ENCODE results near the gene RERE.
"Not testable (repeated sequence)": the region's sequence is repeated elsewhere in the genome, so short reads cannot be mapped to it uniquely, and the experiment has no call there.

The RERE gene

DNA sequence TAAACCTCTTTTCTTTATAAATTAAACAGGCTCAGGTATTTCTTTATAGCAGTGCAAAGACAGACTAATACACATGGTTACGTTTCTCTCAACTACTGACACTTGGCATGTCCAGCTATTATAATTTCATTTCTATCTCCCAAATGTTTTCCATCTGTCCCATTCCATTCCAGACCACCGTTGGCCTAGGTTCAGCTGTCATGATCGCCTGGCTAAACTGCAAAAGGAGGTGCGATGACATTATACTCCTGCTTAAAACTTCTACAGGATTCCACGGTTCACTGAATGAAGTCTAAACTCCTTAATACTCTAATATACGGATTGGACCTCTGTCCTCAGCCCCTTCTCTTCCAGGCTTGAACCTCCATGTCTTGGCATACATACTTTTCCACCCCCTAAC is 72.1 kb downstream of the RERE start:
- no peak for DNase-seq (ENCODE audit: insufficient read length)
- TF ChIP-seq TAF1 (IDR thresholded peaks at IDR 0.05; ENCODE audit: borderline replicate concordance, low read depth, low read length) (no peak), POLR2A (IDR thresholded peaks at IDR 0.05; ENCODE audit: low read depth, low read length) (no peak), POLR2AphosphoS5 (IDR thresholded peaks at IDR 0.05; ENCODE audit: low read depth, low read length) (no peak)
- no peak for FAIRE-seq

DNA sequence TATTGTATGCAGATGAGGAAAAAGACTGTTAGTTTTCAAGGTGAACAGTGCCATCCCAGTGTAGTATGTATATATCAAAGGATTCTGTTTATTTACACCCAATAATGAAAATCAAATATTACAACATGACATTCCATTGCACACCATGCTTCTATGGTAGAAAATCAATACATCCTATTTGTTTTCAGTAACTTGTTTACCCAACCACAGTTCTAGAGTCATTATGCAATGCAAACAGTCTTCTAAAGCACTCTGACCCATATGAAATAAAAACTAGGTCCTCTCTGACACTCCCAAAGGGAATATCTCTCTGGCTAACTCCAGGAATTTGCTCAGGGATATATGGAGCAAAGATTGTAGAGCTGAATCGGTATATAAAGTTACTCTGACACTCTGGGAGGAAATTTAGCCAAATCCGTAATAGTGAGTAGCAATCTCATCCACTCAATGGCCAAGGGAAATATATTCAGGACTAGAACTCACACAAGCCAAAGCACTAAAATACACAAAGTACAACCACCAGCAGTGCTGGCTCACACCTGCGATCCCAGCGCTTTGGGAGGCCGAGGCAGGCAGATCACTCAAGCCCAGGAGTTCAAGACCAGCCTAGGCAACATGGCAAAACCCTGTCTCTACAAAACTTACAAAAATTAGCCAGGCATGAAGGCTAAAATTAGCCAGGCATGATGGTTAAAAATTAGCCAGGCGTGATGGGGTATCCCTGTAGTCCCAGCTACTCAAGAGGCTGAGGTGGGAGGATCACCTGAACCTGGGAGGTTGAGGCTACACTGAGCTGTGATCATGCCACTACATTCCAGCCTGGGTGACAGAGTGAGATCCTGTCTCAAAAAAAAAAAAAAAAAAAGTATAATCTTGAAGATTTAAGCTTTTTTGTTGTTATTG is 75.2 kb downstream of the RERE start:
- FAIRE-seq (no peak), DNase-seq (ENCODE audit: insufficient read length) (no peak)
- TF ChIP-seq TAF1 (IDR thresholded peaks at IDR 0.05; ENCODE audit: borderline replicate concordance, low read depth, low read length) (no peak), POLR2A (IDR thresholded peaks at IDR 0.05; ENCODE audit: low read depth, low read length) (no peak), POLR2AphosphoS5 (IDR thresholded peaks at IDR 0.05; ENCODE audit: low read depth, low read length) (no peak)

DNA sequence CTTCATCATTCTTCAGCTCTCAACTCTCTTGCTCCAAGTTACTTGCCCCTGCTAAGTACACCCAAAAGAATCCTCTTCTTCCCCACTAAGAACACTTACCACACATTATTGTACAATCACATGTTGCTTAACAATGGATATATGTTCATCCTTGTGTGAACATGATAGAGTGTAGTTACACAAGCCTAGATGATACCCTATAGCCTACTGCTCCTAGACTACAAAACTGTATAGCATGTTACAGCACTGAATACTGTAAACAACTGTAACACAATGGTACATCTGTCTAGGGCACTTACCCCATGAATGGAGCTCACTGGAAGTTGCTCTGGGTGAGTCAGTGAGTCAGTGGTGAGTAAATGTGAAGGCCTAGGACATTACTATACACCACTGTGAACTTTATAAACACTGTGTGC is 77.4 kb downstream of the RERE start:
- no peak for DNase-seq (ENCODE audit: insufficient read length)
- TF ChIP-seq TAF1 (IDR thresholded peaks at IDR 0.05; ENCODE audit: borderline replicate concordance, low read depth, low read length) = no peak
- TF ChIP-seq POLR2AphosphoS5 (IDR thresholded peaks at IDR 0.05; ENCODE audit: low read depth, low read length) = no peak
- no peak for TF ChIP-seq POLR2A (IDR thresholded peaks at IDR 0.05; ENCODE audit: low read depth, low read length)
- no peak for FAIRE-seq

DNA sequence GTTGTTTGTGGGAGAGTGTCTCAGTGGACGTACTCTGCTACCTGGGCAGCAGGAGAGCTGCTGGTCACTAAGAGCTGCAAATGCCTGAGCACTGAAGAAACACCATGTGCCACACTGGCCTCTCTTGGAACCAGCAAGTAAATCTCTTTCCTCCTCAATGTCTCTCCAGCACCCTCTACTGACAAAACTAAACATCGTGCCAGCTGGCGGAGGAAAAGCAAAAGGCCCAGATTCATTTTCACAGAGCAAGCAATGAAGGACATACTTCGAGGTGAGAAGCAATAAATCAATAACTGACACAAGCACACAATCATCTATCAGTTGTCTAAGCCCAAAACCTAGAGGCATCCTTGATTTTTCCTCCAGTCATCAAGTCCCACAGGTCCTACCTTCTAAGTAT is 78.1 kb downstream of the RERE start:
- FAIRE-seq (no peak), DNase-seq (ENCODE audit: insufficient read length) (no peak)
- TF ChIP-seq POLR2AphosphoS5 (IDR thresholded peaks at IDR 0.05; ENCODE audit: low read depth, low read length) = no peak
- TF ChIP-seq TAF1 (IDR thresholded peaks at IDR 0.05; ENCODE audit: borderline replicate concordance, low read depth, low read length) = no peak
- TF ChIP-seq POLR2A (IDR thresholded peaks at IDR 0.05; ENCODE audit: low read depth, low read length) = no peak

DNA sequence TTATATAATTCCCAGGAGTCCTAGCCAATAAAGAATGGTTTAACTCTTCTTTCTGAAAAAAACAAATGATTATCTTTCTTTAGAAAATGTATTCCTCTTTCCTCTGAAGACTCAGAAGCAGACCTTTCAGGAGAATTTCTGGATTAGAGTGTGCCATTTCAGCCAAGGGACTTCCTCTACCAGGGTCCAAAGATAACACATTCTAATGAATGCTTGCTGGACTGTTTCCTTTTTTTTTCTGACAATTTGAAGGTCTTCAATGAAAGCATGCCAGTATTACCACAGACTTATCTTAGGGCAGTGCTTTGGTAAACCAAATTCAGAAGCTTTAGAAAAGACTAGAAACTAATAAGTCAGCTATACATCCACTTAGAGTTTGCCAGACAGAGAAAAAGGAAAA is 80.5 kb downstream of the RERE start:
- TF ChIP-seq POLR2AphosphoS5 (IDR thresholded peaks at IDR 0.05; ENCODE audit: low read depth, low read length) (no peak), TAF1 (IDR thresholded peaks at IDR 0.05; ENCODE audit: borderline replicate concordance, low read depth, low read length) (no peak), POLR2A (IDR thresholded peaks at IDR 0.05; ENCODE audit: low read depth, low read length) (no peak)
- FAIRE-seq (no peak), DNase-seq (ENCODE audit: insufficient read length) (no peak)

DNA sequence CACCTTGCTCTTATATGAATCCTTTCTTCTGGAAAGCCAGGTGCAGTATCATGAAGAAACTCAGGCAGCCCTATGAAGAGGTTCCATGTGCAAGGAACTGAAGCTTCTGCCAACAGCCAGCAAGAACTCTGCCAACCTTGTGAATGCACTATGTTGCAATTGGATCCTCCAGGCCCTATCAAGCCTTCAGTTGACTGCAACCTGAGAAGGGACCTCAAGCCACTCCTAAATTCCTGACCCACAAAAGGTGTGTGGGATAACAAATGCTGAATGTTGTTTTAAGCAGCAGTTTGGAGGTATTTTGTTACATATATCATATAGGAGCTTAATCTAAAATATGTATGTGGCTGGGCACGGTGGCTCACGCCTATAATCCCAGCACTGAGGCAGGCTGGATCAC is 84.0 kb downstream of the RERE start:
- no peak for FAIRE-seq
- DNase-seq (ENCODE audit: insufficient read length) = no peak
- no peak for TF ChIP-seq TAF1 (IDR thresholded peaks at IDR 0.05; ENCODE audit: borderline replicate concordance, low read depth, low read length)
- TF ChIP-seq POLR2A (IDR thresholded peaks at IDR 0.05; ENCODE audit: low read depth, low read length) = no peak
- no peak for TF ChIP-seq POLR2AphosphoS5 (IDR thresholded peaks at IDR 0.05; ENCODE audit: low read depth, low read length)

DNA sequence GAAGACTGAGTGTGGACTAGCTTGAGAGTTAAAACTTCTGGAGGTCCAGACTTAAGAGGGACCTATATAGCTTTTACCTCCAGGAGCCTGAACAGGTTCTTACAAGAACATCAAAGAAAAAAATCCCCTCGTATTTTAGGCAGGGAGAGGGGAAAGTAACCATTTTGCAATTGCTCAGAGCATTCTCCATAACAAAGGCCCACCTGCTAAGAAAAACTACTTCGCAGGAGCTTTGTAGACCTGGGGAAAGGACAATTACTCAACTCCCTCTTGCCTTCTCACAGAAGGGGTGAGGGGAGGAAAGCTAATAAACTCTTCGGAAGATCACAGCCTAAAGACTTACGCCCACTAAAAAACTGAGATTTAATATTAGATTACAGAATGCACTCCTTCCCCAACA is 86.3 kb downstream of the RERE start:
- TF ChIP-seq TAF1 (IDR thresholded peaks at IDR 0.05; ENCODE audit: borderline replicate concordance, low read depth, low read length) (no peak), POLR2AphosphoS5 (IDR thresholded peaks at IDR 0.05; ENCODE audit: low read depth, low read length) (no peak), POLR2A (IDR thresholded peaks at IDR 0.05; ENCODE audit: low read depth, low read length) (no peak)
- no peak for DNase-seq (ENCODE audit: insufficient read length)
- no peak for FAIRE-seq

DNA sequence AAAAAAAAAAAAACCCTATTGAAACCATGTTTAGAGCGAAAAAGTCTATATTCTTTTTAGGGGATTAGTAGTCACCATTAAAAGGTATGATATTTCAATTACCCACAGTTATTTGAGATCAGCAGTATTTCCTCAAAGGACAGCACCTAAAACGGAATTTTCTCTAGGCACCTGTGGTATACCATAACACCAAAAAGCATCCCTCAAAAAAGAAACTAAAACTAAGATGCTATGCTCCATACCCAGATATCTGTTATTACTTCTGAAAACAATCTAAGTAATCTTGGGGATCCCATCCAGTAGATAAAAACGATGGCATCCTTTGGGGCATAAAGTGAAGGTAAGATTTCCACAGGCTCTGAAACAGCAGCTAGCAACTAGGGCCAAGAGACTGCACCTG is 89.0 kb downstream of the RERE start:
- TF ChIP-seq TAF1 (IDR thresholded peaks at IDR 0.05; ENCODE audit: borderline replicate concordance, low read depth, low read length) (no peak), POLR2A (IDR thresholded peaks at IDR 0.05; ENCODE audit: low read depth, low read length) (no peak), POLR2AphosphoS5 (IDR thresholded peaks at IDR 0.05; ENCODE audit: low read depth, low read length) (no peak)
- FAIRE-seq = peak; percentile 53
- DNase-seq (ENCODE audit: insufficient read length) = no peak

DNA sequence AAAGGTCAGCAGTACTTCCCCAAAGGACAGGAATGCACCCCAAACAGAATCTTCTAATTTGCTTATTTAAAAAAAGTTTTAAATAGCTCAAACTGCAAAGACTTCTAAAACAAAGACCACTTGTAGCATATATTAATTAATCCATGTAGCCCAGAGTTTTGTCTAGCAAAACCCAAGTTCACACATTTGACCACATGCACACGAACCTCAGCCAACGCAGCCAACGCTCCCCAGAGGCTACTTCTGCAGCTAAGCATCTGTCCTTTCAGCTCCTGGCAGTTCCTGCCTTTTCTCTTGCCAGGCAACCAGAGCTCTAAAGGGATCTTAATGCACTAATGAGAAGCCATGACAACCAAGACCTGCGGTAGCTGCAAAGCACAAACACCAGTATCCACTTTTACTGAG is 89.6 kb downstream of the RERE start:
- no peak for FAIRE-seq
- DNase-seq (ENCODE audit: insufficient read length) = no peak
- TF ChIP-seq TAF1 (IDR thresholded peaks at IDR 0.05; ENCODE audit: borderline replicate concordance, low read depth, low read length) (no peak), POLR2AphosphoS5 (IDR thresholded peaks at IDR 0.05; ENCODE audit: low read depth, low read length) (no peak), POLR2A (IDR thresholded peaks at IDR 0.05; ENCODE audit: low read depth, low read length) (no peak)

DNA sequence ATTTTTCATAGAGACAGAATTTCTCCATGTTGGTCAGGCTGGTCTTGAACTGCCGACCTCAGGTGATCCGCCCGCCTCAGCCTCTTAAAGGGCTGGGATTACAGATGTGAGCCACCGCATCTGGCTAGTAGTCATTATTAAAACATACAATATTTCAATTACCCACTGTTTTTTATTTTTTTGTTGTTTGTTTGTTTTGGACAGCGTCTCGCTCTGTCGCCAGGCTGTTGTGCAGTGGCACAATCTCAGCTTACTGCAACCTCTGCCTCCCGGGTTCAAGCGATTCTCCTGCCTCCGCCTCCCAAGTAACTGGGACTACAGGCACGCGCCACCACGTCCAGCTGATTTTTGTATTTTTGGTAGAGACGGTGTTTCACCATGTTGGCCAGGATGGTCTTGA is 90.1 kb downstream of the RERE start:
- not testable (repeated sequence) for FAIRE-seq

DNA sequence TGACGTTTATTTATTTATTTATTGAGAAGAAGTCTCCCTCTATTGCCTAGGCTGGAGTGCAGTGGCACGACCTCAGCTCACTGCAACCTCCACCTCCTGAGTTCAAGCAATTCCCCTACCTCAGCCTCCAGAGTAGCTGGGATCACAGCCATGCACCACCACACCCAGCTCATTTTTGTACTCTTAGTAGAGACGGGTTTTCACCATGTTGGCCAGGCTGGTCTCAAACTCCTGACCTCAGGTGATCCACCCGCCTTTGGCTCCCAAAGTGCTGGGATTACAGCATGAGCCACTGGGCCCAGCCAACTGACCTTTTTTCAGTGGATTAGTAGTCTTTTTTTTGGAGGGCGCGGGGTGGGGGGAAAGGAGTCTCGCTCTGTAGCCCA is 90.6 kb downstream of the RERE start:
- not testable (repeated sequence) for FAIRE-seq

More for the DNA sequence above, 90.1 kb downstream of the RERE start:
- DNase-seq (ENCODE audit: insufficient read length) = not testable (repeated sequence)

DNA sequence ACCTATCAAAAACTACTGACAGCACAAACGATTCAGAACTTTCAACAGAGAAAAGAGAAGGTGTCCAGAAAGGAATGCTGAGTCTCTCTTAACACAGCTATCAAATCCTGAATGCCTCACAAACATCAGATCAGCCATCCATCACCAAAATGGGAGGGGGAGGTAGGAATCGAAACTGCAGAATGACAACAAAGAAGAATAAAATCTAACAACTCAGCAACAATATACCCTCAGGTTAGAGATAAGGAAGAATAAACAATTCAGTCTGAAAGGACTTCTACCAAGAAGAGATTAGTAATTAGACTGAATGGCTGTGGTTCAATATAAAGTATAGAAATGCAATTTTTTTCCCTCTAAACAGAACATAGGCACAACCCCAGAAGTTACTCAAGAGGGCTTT is 94.4 kb downstream of the RERE start:
- DNase-seq (ENCODE audit: insufficient read length) (no peak), FAIRE-seq (no peak)
- no peak for TF ChIP-seq POLR2A (IDR thresholded peaks at IDR 0.05; ENCODE audit: low read depth, low read length)
- TF ChIP-seq TAF1 (IDR thresholded peaks at IDR 0.05; ENCODE audit: borderline replicate concordance, low read depth, low read length) = no peak
- no peak for TF ChIP-seq POLR2AphosphoS5 (IDR thresholded peaks at IDR 0.05; ENCODE audit: low read depth, low read length)

More for the DNA sequence above, 90.6 kb downstream of the RERE start:
- not testable (repeated sequence) for DNase-seq (ENCODE audit: insufficient read length)
